IPS-20b (cell line): Measurements from ENCODE around the gene NUDT8.
"Not testable (repeated sequence)": the region's sequence is repeated elsewhere in the genome, so short reads cannot be mapped to it uniquely, and the experiment has no call there.

Source experiments
- H3K27ac ChIP-seq: one replicate; pipeline ENCODE4 v1.5.1; 2013; ENCODE audit warnings: low read length
- H3K27me3 ChIP-seq: 2 replicates; pipeline ENCODE4 v1.6.1; 2013; ENCODE audit warnings: mild to moderate bottlenecking, low read length, inconsistent platforms; ENCODE audit not compliant: insufficient read depth
- H3K36me3 ChIP-seq: 2 replicates; pipeline ENCODE4 v1.6.1; 2013; ENCODE audit warnings: low read depth, mild to moderate bottlenecking, inconsistent platforms, low read length, moderate library complexity; ENCODE audit not compliant: insufficient read depth
- H3K4me1 ChIP-seq: 2 replicates; pipeline ENCODE4 v1.6.1; 2013; ENCODE audit warnings: mild to moderate bottlenecking, control low read depth, inconsistent platforms, low read length, moderate library complexity; ENCODE audit not compliant: insufficient read depth
- H3K4me3 ChIP-seq: 2 replicates; pipeline ENCODE4 v1.5.1; 2013; ENCODE audit warnings: mild to moderate bottlenecking, low read length, inconsistent platforms
- H3K9ac ChIP-seq: 2 replicates; pipeline ENCODE4 v1.6.1; 2013; ENCODE audit warnings: low read depth, mild to moderate bottlenecking, inconsistent platforms, low read length, moderate library complexity
- H3K9me3 ChIP-seq: 2 replicates; pipeline ENCODE4 v1.6.1; 2013; ENCODE audit warnings: mild to moderate bottlenecking, low read depth, low read length, inconsistent platforms; ENCODE audit not compliant: insufficient read depth

Gene NUDT8

GRCh38 chr11:67601098-67601497 lies 28.6 kb downstream of the NUDT8 start:
- Histone ChIP-seq H3K36me3 (no peaks in the 10 kb centered on the region), H3K27me3 (no peaks in the 10 kb centered on the region), H3K9me3 (peaks cover 7% of the 10 kb centered on the region), H3K27ac (no peak overlapping the region), H3K4me3 (no peak overlapping the region), H3K9ac (no peak overlapping the region), H3K4me1 (peaks cover 23% of the 10 kb centered on the region)

GRCh38 chr11:67600324-67601029 lies 29.3 kb downstream of the NUDT8 start:
- H3K27ac ChIP-seq, result no peak overlapping the region
- H3K9ac ChIP-seq, result no peak overlapping the region
- H3K4me3 ChIP-seq, result no peak overlapping the region
- no peaks in the 10 kb centered on the region for H3K36me3 ChIP-seq
- no peaks in the 10 kb centered on the region for H3K27me3 ChIP-seq
- peaks cover 17% of the 10 kb centered on the region for H3K4me1 ChIP-seq
- peaks cover 7% of the 10 kb centered on the region for H3K9me3 ChIP-seq

GRCh38 chr11:67599149-67599548 lies 30.6 kb downstream of the NUDT8 start:
- H3K4me1 ChIP-seq, result peaks cover 7% of the 10 kb centered on the region
- no peak overlapping the region for H3K27ac ChIP-seq
- H3K9me3 ChIP-seq, result peaks cover 7% of the 10 kb centered on the region
- no peak overlapping the region for H3K9ac ChIP-seq
- no peaks in the 10 kb centered on the region for H3K27me3 ChIP-seq
- H3K4me3 ChIP-seq, result no peak overlapping the region
- H3K36me3 ChIP-seq, result no peaks in the 10 kb centered on the region

- H3K27me3 ChIP-seq, H3K36me3 ChIP-seq, H3K9me3 ChIP-seq, H3K4me1 ChIP-seq, H3K27ac ChIP-seq, H3K4me3 ChIP-seq, H3K9ac ChIP-seq: not testable (repeated sequence)
Measured at GRCh38 chr11:67597963-67598362, 31.8 kb downstream of the NUDT8 start.

GRCh38 chr11:67597458-67597857 lies 32.3 kb downstream of the NUDT8 start:
- H3K27ac ChIP-seq, H3K36me3 ChIP-seq, H3K9ac ChIP-seq, H3K4me1 ChIP-seq, H3K9me3 ChIP-seq, H3K4me3 ChIP-seq, H3K27me3 ChIP-seq: not testable (repeated sequence)

GRCh38 chr11:67596753-67597300 lies 32.9 kb downstream of the NUDT8 start:
- Histone ChIP-seq H3K4me1 (no peaks in the 10 kb centered on the region), H3K9me3 (peaks cover 7% of the 10 kb centered on the region), H3K36me3 (no peaks in the 10 kb centered on the region), H3K4me3 (no peak overlapping the region), H3K9ac (no peak overlapping the region), H3K27ac (no peak overlapping the region), H3K27me3 (no peaks in the 10 kb centered on the region)

- Histone ChIP-seq H3K36me3 (peaks cover 4% of the 10 kb centered on the region; the same call in 1 of the 2 replicates), H3K9ac (no peak overlapping the region), H3K4me1 (no peaks in the 10 kb centered on the region), H3K9me3 (peaks cover 7% of the 10 kb centered on the region), H3K27ac (no peak overlapping the region), H3K4me3 (no peak overlapping the region), H3K27me3 (no peaks in the 10 kb centered on the region)
Measured at GRCh38 chr11:67594480-67594879, 35.3 kb downstream of the NUDT8 start.

GRCh38 chr11:67593565-67593905 lies 36.2 kb downstream of the NUDT8 start:
- Histone ChIP-seq H3K9ac (no peak overlapping the region), H3K27me3 (no peaks in the 10 kb centered on the region), H3K36me3 (peaks cover 10% of the 10 kb centered on the region; the same call in 1 of the 2 replicates), H3K9me3 (peaks cover 5% of the 10 kb centered on the region), H3K27ac (no peak overlapping the region), H3K4me3 (no peak overlapping the region), H3K4me1 (no peaks in the 10 kb centered on the region)

- peaks cover 3% of the 10 kb centered on the region for H3K9me3 ChIP-seq
- no peak overlapping the region for H3K4me3 ChIP-seq
- H3K9ac ChIP-seq, result no peak overlapping the region
- peaks cover 15% of the 10 kb centered on the region for H3K36me3 ChIP-seq
- no peaks in the 10 kb centered on the region for H3K4me1 ChIP-seq
- no peaks in the 10 kb centered on the region for H3K27me3 ChIP-seq
- no peak overlapping the region for H3K27ac ChIP-seq
Measured at GRCh38 chr11:67592880-67593564, 36.7 kb downstream of the NUDT8 start.

- H3K27ac ChIP-seq, H3K4me1 ChIP-seq, H3K27me3 ChIP-seq, H3K9ac ChIP-seq, H3K4me3 ChIP-seq, H3K9me3 ChIP-seq: not testable (repeated sequence)
- peaks cover 52% of the 10 kb centered on the region for H3K36me3 ChIP-seq
Measured at GRCh38 chr11:67588899-67589415, 40.8 kb downstream of the NUDT8 start.

GRCh38 chr11:67588136-67588503 lies 41.6 kb downstream of the NUDT8 start:
- Histone ChIP-seq H3K9ac (no peak overlapping the region), H3K27ac (no peak overlapping the region), H3K4me3 (no peak overlapping the region), H3K36me3 (peaks cover 52% of the 10 kb centered on the region), H3K4me1 (peaks cover 9% of the 10 kb centered on the region; the same call in 1 of the 2 replicates), H3K9me3 (no peaks in the 10 kb centered on the region), H3K27me3 (no peaks in the 10 kb centered on the region)
